ENCODE measurements around the gene SLC22A7.

The SLC22A7 gene

DNA sequence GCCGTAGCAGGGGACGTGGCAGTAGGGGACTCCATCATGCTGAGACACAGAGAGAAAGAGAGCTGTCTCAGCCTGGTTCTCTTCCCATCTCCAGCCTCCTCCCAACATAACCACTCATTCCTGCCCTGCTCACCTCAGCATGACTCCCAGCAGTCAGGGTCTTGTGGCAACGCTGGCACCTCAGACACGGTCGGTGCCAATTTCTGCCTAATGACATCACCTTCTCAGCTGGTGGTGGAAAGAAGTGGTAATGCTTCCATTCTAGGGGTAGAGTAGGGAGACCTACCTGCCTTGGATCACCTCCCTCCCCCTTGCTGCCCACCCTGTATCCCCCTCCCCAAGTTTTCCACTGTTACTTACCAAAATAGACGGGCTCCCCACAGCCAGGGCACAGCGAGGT, 8.0 kb downstream of the SLC22A7 start:
- H3K79me2 ChIP-seq (ENCODE audit: insufficient read depth, low read length) = no peaks in the 10 kb centered on the region
- H3K27me3 ChIP-seq (ENCODE audit: low read length) = no peaks in the 10 kb centered on the region
- H3K27ac ChIP-seq (ENCODE audit: low read depth, low read length) = no peak overlapping the region
- H3F3A ChIP-seq (ENCODE audit: insufficient read depth) = peaks cover 4% of the 10 kb centered on the region; the same call in 1 of the 2 replicates
- no peak overlapping the region for H3K4me3 ChIP-seq (ENCODE audit: insufficient read depth, low read length, poor library complexity, severe bottlenecking)
- H4K20me1 ChIP-seq (ENCODE audit: low read depth, low read length) = no peaks in the 10 kb centered on the region
- H3K9me3 ChIP-seq (ENCODE audit: insufficient read depth, low read length) = no peaks in the 10 kb centered on the region
- no peak overlapping the region for H2AFZ ChIP-seq (ENCODE audit: low read depth, low read length, severe bottlenecking)
- no peaks in the 10 kb centered on the region for H3K36me3 ChIP-seq (ENCODE audit: low read length)
- H3K9ac ChIP-seq (ENCODE audit: low read length) = no peak overlapping the region
- H3K4me2 ChIP-seq (ENCODE audit: low read depth, low read length, poor library complexity, severe bottlenecking) = no peak overlapping the region
- TF ChIP-seq, protein P1, sequence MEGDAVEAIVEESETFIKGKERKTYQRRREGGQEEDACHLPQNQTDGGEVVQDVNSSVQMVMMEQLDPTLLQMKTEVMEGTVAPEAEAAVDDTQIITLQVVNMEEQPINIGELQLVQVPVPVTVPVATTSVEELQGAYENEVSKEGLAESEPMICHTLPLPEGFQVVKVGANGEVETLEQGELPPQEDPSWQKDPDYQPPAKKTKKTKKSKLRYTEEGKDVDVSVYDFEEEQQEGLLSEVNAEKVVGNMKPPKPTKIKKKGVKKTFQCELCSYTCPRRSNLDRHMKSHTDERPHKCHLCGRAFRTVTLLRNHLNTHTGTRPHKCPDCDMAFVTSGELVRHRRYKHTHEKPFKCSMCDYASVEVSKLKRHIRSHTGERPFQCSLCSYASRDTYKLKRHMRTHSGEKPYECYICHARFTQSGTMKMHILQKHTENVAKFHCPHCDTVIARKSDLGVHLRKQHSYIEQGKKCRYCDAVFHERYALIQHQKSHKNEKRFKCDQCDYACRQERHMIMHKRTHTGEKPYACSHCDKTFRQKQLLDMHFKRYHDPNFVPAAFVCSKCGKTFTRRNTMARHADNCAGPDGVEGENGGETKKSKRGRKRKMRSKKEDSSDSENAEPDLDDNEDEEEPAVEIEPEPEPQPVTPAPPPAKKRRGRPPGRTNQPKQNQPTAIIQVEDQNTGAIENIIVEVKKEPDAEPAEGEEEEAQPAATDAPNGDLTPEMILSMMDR (IDR thresholded peaks at IDR 0.05; ENCODE audit: insufficient read depth, low read length, poor library complexity, severe bottlenecking) = no peak
- no peak for TF ChIP-seq EZH2phosphoT487 (conservative IDR thresholded peaks at IDR 0.05; ENCODE audit: low read length)
- H3K9me2 ChIP-seq (replicated peaks; ENCODE audit: insufficient read depth, low read length) = no peaks in the 10 kb centered on the region

- Histone ChIP-seq H3K27ac (ENCODE audit: low read depth, low read length) (no peak overlapping the region), H3K4me2 (ENCODE audit: low read depth, low read length, poor library complexity, severe bottlenecking) (peak overlapping the region; percentile 48), H3K9me3 (ENCODE audit: insufficient read depth, low read length) (no peaks in the 10 kb centered on the region), H3K9ac (ENCODE audit: low read length) (no peak overlapping the region), H2AFZ (ENCODE audit: low read depth, low read length, severe bottlenecking) (no peak overlapping the region), H3K79me2 (ENCODE audit: insufficient read depth, low read length) (no peaks in the 10 kb centered on the region), H3F3A (ENCODE audit: insufficient read depth) (peaks cover 10% of the 10 kb centered on the region), H3K9me2 (replicated peaks; ENCODE audit: insufficient read depth, low read length) (no peaks in the 10 kb centered on the region), H3K27me3 (ENCODE audit: low read length) (no peaks in the 10 kb centered on the region), H4K20me1 (ENCODE audit: low read depth, low read length) (no peaks in the 10 kb centered on the region), H3K36me3 (ENCODE audit: low read length) (no peaks in the 10 kb centered on the region), H3K4me3 (ENCODE audit: insufficient read depth, low read length, poor library complexity, severe bottlenecking) (no peak overlapping the region)
- TF ChIP-seq, protein P1 (IDR thresholded peaks at IDR 0.05; ENCODE audit: insufficient read depth, low read length, poor library complexity, severe bottlenecking) = no peak
- TF ChIP-seq EZH2phosphoT487 (conservative IDR thresholded peaks at IDR 0.05; ENCODE audit: low read length) = no peak
Measured at GRCh38 chr6:43307451-43308100, 9.5 kb downstream of the SLC22A7 start.

- Histone ChIP-seq H2AFZ (ENCODE audit: low read depth, low read length, severe bottlenecking) (peak within 1 kb of the TSS; percentile 66), H3K4me3 (ENCODE audit: insufficient read depth, low read length, poor library complexity, severe bottlenecking) (peak within 1 kb of the TSS; percentile 26), H3K9me2 (replicated peaks; ENCODE audit: insufficient read depth, low read length) (no peaks in the 10 kb centered on the region), H4K20me1 (ENCODE audit: low read depth, low read length) (no peaks in the 10 kb centered on the region), H3K4me2 (ENCODE audit: low read depth, low read length, poor library complexity, severe bottlenecking) (peak within 1 kb of the TSS; percentile 48), H3K79me2 (ENCODE audit: insufficient read depth, low read length) (no peaks in the 10 kb centered on the region), H3K9me3 (ENCODE audit: insufficient read depth, low read length) (no peaks in the 10 kb centered on the region), H3K36me3 (ENCODE audit: low read length) (no peaks in the 10 kb centered on the region), H3F3A (ENCODE audit: insufficient read depth) (peaks cover 12% of the 10 kb centered on the region), H3K27me3 (ENCODE audit: low read length) (no peaks in the 10 kb centered on the region), H3K27ac (ENCODE audit: low read depth, low read length) (no peak within 1 kb of the TSS), H3K9ac (ENCODE audit: low read length) (peak within 1 kb of the TSS; percentile 27)
- TF ChIP-seq, protein P1 (IDR thresholded peaks at IDR 0.05; ENCODE audit: insufficient read depth, low read length, poor library complexity, severe bottlenecking) = peak; percentile 68
- TF ChIP-seq EZH2phosphoT487 (conservative IDR thresholded peaks at IDR 0.05; ENCODE audit: low read length) = no peak
Measured at GRCh38 chr6:43308101-43308989, 10.3 kb downstream of the SLC22A7 start, which contains the start of gene CRIP3. Gene CRIP3 (minus strand): TSS chr6:43308826. CDS start chr6:43308792, 34 bp downstream.
